ENCODE results near the gene NUDT12. TPM values are rescaled to one million over a fixed set of nuclear protein-coding genes. Genes with fewer than 3 reads are reported as not detected.

NUDT12 gene
- total RNA-seq (2014; rRNA removed; shearing (Covaris generic)), result 12.8 and 15.0 TPM in 2 replicates
- polyA plus RNA-seq (2015; cell fraction: cytosol; rRNA removed), result 14.3 and 17.0 TPM in 2 replicates
- 59.0 and 70.1 TPM in 2 replicates for polyA plus RNA-seq (2015; cell fraction: nucleus; rRNA removed)

DNA sequence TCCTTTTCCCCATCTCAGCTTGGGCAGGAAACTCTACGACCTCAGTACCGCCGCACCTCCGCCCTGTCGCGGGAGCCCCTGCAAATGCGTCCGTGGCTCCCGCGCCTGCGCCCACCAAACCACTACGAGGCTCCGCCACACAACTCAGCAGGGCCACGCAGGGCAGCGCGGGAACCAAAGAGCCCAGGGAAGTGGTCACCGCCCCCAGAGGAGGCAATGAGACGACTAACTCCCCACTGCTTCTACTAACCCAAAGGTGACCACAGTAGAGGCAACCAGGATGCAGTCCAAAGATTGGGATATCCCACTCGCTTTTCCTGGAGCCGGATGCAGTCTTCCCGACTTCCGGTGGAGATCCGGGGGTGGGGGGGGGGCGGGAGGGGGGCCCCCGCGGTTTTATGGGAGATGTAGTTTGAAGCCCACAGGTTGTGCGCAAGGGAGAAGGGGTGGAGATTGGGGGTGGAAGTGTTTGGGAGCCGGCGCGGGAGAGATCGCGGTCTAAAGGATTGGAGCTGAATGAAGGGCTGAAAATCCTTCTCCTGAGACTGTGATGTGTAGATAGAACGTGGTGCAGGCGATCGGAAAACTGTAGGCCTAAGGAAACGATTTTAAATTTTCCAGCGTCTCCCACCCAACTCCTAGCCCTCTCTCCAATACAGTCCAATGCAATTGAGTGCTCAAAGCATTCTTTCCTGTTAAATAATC, at the start of gene NUDT12:
NUDT12 (minus strand) TSS at position 337 of the 705 bp plus-strand sequence. CDS start 2,541 bp downstream, outside the sequence.
- peak; percentile 83 for DNase-seq (ENCODE audit: low read depth)

DNA sequence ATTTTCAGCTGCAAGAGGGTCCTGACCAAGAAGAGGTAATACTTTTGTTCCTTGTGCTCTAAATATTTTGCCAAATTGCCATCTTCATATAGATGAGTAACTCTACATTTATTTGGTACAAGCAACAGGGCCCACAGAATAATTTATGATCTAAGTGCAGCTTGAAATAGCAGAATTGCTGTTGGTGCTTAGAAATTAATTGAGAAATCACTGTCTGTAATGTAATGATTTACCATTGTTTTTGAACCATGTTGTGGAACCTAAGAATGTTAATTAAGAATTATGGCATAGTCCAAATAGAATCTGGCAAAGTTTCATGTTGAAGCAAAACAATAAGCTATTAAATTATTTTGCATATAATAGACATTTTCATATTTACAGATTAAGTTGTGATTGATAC, 44.8 kb upstream of the NUDT12 start:
- no peak for DNase-seq (ENCODE audit: low read depth)

DNA sequence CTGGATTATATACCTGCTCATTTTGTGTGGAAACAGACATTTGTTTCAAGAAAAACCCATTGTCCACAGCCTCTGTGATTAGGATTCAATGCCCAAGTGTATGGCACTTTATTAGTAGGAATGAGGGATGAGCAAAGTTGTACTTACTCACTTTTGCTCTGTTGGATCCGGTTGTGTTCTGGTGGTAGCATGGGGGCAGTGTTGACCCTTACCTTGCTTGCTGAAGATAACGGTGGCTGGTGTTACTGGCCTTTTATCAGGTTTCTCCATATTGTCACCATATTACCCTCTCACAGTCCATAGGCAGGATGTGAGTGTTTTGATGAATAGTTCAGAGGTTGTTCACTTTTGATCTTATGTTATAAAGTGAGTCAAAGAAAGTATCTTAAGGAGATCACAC, 42.7 kb upstream of the NUDT12 start:
- DNase-seq (ENCODE audit: low read depth), result no peak

DNA sequence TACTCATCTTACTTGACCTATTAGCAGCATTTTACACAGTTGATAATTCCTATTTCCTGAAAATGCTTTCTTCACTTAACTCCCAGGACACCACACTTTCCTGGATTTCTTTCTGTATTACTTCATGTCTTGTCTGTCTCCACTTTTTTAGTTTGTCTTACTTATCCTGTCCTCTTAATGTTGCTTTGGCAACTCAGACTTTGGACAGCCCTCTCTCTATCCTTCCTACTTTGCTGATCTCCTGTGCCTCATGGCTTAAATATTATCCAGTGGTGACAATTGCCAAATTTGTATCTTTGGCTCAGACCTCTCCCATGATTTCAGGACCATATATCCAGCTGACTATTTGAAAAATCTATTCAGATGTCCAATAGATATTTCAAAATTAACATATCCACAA, 39.8 kb upstream of the NUDT12 start:
- DNase-seq (ENCODE audit: low read depth), result no peak

DNA sequence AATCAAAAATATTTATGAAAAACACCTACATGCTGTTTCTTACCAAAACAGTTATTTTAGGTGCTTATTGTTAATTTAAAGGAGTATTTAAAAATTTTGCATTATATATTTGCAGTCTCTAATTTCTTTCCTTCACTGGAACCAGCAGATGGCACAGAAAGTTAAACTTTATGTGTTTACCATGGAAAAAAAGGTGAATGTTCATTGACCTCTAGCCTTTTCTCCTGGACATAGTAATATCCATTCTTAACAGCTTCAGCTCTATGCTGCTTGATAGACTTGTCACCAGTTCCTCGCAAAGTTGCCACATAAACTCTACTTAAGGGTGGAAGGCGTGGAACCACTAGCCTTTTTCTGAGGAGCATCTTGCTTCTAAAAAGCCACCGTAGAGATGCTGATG, 38.7 kb upstream of the NUDT12 start:
- no peak for DNase-seq (ENCODE audit: low read depth)

DNA sequence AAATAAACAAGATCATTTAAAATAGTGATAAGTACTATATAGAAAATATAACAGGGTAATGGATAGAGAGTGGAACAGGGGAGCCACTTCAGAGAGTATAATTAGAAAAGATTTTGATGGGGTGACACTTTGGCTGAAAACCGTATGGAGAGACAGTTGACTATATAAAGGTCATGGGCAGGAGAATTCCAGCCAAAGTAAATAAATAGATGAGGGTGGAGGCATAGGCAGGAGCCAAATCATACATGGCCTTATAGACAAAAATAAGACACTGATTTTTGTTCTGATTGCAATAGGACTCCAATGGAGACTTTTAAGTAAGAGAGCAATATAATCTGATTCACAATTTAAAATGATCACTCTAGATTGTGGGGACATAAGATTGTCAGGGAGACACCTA, 37.5 kb upstream of the NUDT12 start:
- DNase-seq (ENCODE audit: low read depth), result no peak

DNA sequence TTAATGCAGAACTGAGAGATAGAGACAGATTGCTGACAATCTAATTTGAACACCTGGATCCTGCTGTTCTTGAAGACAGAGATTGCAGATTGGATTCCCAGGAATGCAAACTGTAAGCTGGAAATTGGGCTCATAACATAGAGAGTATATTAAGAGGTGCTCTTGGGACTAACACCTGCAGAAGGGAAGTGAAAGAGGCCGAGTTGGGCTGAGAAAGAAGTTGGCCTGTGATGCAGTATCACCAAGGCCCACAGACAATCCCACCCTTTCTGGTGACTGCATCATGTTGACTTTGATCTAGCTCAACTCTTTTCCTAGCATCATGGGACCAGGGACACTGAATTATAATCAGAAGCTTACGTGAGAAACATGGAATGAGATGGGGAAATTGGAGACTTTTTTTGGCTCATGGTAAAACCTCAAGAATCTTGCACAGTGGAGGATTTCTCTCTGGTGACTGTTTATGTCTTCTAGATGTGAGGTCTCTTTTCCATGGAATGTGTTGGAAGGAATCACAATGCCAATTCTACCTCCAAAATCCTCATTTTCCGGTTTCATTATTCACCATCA, 36.5 kb upstream of the NUDT12 start:
- no peak for DNase-seq (ENCODE audit: low read depth)

DNA sequence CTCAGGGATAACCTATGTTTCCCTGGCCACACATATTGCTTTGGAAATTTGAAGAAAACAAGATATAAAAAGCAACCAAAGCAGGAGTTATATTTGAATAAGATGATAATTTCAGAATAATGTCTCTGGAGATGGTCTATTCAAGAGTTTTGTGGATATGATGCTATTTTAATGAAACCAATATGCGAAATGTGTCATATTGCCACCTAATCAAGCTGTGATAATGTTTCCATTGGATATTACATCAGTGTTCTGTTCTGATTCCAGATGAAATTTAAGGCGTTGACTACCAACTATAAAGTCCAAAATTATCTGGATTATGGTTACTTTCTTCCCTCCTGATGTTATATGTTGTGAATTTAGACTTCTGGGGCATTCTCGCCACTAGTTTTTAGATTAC, 27.6 kb upstream of the NUDT12 start:
- DNase-seq (ENCODE audit: low read depth), result no peak

DNA sequence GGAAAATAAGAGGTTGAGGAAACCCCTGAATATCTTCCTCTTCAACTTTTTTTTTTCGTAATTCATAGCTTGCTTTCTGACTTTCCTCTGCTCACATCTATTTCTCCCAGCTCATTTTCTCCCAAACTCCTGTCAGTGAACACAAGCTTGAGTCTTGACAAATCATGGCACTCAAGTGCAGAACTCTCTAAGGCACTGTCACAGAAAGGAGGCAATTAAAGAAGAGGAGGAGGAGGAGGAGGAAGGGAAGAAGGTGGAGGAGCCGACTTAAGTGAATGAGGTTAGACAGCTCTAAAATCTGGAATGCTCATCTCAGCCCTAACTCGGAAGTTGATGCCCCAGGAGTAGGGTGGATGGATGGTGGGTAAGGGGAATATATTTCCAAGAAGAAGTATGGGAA, 27.2 kb upstream of the NUDT12 start:
- no peak for DNase-seq (ENCODE audit: low read depth)

DNA sequence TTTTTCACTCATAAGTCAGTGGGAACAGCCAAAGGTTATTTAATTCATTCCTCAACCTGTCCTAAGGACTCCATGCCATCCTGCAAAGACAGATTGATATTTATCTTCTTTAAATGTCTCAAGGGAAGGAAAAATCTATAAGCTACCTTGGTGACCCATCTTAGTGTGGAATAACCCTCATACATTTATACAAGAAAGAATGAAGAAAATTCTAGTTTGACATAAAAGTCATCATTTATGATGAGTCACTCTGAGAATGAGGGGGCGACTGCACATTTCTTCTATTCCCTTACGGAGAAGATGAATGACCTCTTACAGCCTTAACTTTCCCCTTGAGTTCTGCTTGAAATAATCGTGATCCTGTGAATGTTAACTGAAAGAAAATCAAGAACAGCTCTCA, 26.8 kb upstream of the NUDT12 start:
- no peak for DNase-seq (ENCODE audit: low read depth)

DNA sequence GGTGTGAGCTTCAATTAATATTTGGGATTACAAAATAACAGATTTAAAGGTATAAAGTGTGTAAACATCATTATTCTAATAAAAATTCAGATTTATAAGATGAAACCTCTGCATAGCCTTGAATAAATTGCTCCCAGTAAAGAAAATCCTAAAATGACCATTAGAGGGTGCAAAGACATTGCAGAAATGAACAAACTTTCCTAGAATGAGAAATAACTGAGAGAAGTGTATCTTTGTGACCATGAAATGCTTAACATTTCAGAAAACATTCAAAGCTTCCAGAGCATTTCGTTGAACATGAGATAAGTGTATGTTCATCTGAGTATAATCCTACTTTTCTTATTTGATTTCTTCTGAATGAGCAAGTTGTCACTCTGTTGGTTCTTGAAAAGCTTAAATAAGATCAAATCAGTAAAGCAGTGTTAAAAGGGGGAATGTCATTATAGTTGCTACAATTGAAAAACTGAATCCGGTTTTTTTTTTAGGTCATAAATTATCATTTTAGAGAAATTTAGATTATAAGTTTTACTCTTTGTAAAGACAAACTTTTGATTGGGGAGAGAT, 24.7 kb upstream of the NUDT12 start:
- DNase-seq (ENCODE audit: low read depth), result peak; percentile 13

DNA sequence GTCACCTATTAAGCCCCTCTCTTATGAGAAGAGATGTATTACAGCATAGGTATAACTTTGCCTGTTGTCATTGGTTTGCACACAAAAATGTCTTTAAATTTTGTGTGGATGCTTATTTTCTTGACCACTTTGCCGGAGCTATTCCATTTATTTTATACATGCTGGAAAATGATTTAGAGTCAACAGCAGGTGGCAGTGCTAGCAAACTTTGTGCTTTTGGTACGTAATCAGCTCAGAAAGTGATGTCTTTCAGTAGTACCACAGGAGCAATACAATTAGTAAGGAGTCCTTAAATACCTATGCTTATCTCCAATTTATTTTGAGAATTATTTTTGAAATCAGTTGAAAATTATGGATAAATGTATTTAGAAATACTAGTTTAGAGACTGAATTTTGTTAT, 19.8 kb upstream of the NUDT12 start:
- DNase-seq (ENCODE audit: low read depth), result peak; percentile 25

DNA sequence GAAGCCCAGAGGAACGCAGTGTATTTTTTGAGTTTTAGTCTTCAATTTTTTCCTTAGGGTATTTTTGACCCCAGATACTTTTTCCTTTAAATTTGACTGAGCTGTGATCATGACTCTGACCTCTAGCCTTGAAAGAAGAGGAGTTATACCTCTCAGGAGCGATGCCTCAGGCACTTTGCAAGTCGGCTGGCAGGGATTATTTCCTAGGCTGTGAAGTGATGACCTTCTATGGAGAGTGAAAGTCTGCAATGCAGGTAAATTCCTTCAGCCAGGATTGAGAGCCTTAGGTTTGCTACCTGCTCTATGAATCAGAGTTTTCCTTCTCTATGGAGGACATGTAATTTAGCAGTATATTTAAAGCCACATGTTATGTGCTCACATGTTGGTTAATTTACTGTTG, 10.8 kb upstream of the NUDT12 start:
- DNase-seq (ENCODE audit: low read depth), result no peak

DNA sequence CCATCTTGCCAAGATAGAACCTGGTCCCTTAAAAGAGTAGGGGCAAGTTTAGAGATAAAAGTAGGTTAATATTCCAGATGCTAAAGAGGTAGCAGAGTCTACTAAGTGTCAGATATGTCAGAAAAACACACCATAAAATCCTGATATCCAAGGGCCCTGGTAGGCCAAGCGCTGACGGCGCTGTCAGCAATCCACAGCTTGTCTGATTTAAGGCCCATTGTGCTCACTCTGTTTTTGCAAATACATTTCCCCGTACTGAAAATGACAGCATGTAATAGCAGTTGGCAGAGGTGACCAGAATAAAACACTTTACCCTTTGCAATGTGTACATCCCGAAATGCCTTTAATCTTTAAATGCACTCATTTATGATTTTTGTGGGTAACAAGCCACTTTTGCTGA, 9.9 kb upstream of the NUDT12 start:
- DNase-seq (ENCODE audit: low read depth), result no peak

DNA sequence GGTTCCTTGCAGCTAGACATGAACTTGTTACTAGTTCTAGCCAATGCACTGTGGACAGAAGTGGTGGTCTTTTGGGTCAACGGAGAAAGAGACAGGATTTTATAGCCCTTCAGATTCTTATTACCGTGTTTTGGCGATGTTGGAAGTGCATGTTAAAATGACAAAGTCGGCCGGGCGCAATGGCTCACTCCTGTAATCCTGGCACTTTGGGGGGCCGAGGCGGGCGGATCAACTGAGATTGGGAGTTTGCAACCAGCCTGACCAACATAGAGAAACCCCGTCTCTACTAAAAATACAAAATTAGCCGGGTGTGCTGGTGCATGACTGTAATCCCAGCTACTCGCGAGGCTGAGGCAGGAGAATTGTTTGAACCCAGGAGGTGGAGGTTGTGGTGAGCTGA, 9.1 kb upstream of the NUDT12 start:
- no peak for DNase-seq (ENCODE audit: low read depth)

DNA sequence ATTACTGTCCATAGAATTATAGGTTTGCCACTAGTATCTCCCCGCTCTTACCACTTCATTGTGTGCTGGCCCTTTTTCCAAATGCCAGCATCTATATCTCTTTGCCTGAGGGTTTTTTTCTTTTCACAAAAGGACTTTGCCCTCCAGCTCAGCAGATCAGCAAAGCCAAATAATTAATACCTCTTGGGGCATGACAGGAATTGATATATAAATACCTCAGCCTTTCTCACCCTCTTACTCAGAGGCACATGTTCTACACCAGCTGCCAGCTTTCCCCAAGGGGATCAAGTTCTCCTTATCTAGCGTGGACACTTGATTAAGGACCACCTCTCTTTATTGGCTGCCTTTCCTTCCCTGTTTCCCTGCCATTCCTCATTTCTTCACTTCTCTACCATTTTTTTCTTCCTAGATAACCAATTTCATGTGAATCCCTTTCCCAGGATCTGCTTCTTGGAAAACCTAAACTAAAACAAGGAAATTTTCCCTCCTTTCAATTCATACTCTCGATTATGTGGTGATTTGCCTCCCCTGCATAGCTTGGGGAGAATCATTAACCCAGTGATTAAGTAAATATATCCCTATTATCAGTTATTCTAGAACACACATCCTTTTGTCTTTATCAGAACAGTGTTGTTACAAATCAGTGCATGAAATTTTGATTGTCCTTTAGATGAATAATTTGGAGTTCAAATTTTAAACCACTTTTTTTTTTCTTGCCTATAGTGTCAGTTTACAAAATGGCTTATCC, 6.9 kb upstream of the NUDT12 start:
- no peak for DNase-seq (ENCODE audit: low read depth)

DNA sequence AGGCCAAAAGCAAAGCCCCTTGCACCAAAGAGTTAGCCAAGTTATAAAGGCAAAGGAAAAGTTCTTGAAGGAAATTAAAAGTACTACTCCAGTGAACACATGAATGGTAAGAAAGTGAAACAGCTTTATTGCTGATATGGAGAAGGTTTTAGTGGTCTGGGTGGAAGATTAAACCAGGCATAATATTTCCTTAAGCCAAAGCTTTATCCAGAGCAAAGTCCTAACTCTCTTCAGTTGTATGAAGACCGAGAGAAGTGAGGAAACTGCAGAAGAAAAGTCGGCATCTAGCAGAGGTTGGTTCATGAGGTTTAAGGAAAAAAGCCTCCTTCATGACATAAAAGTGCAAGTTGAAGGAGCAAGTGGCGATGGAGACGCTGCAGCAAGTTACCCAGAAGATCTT, 3.1 kb upstream of the NUDT12 start:
- no peak for DNase-seq (ENCODE audit: low read depth)

DNA sequence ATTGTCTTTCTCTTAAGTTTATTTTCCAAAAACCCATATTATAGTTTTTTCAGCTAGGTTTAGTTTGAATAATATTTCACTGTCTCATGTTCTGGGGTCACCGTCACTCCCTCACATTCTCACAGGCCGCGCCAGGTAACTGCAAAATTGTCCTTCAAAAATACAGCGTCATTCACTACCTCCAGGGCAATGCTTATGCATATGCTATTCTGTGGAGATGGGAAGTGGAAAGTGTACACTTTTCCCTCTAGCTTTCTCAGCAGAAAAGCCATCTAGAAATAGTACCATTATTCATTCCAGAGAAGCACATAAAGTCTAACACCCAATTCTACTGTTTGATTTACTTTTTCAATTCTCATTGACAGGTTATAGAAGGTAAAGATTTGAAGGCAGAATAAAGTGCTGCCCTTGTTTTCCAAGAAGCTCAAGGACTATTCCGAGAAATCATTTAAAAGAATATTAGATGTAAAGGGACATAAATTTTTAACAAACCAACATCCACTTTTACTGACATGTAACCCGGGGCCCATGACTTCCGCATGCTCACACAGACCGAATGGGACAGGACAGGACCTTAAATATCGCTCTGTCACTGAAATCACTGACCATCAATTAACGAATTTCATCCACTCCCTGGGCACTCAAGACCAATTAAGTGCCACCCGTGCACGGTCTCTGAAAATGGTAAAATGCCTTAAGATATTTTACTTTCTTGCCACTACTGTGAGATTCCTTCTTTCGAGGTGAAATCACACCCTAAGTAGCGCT, 720 bp downstream of the NUDT12 start:
- peak; percentile 10 for DNase-seq (ENCODE audit: low read depth)

DNA sequence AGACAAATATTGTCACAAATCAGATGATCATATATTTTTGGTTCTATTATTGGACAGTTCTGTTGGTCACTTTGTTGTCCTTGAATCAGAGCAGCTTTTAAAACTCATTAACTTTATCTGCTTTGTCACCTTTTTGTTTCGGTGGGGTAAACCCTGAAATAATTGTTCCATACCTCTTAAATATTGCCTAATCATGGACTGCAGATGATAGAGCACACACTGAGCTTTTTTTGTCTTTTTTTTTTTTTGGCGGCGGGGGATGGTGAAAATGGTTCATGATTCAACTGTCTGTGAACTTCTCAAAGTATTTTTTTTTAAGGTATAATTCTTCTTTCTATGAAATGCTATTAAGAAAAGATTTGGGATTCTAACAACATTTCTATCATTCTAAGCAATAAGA, 1.8 kb downstream of the NUDT12 start:
- DNase-seq (ENCODE audit: low read depth), result no peak

DNA sequence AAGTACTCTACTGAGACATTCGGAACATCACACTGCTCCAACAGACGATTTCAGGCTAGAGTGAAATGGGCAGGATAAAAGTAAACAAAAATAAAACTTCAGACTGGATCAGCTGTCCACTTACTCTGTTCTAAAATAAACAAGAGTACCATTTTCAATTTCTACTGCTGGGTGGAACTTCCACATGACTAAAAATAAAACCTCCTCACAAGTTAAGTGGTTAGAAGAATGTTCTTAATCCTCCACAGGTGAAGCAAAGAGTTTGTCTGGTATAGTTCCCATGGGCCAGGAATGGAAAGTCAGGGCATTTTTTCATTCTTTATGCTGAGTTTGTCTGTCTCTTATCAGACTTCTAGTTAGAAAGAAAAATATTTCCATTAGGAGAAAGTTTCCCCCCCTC, 15.7 kb downstream of the NUDT12 start:
- DNase-seq (ENCODE audit: low read depth), result no peak

DNA sequence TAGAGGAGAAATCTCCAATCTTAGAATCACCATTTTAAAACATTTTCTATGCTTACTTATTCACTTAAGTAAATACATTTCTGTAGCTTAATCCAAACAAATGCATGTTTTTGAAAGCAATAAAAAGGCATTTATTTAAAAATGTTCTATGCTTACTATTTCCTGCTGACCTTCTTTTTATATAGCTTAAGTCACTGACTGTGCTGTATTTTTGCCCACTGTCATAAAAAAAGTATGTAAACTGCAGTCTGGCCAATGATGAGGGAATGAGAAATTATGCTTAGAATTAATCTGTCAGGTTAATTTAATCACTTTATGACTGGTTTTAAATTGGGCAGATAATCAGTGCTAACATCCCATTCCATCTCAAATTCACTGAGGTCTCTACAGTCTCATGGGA, 20.1 kb downstream of the NUDT12 start:
- DNase-seq (ENCODE audit: low read depth), result no peak
